HG02588 (cell line): ENCODE measurements around the gene UBE2S.
"Not testable (repeated sequence)": the region's sequence is repeated elsewhere in the genome, so short reads cannot be mapped to it uniquely, and the experiment has no call there.

Experiments used
- ATAC-seq: cut with Tn5 transposase; IDR thresholded peaks from one replicate; pipeline ENCODE4 v1.9.1; 2021; ENCODE audit warnings: mild to moderate bottlenecking, moderate library complexity; ENCODE audit not compliant: unreplicated experiment

UBE2S gene

GRCh38 chr19:55406826-55407549 lies 600 bp downstream of the UBE2S start:
- ATAC-seq, result no peak

DNA sequence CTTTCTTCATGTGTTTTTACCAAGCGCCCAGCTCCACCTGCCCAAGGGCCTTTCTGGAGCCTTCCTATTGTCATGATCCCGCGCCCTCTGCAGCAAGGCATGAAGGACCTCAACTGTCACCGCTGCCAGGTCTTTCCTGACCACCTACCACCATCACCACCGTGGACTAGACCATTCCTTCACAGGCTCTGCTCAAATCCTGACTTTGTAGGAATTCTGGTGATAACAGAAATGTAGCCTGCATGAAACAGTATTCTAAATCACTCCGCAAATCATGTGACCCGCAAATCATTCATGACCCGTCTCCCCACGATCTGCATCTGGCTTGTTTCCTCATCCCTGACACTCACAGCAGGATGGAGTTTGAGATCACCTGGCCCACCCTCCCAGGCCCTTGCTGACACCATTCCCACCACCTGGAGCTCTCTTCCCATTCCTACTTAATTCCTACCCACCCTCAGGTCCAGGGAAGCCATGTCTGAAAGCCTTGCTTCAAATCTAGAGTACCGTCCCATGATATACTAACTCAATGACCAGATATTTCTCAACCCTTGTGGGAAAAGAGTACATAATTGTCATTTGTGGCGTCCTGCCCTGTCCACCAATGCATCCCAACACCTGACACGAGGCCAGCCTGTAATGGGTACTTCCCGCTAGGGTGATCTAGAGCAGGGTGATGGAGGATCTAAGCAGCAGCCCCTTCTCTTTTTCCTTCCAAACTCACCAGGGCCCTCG lies 1.3 kb downstream of the UBE2S start:
- ATAC-seq, result no peak

- no peak for ATAC-seq
These were observed 1.9 kb downstream of the UBE2S start for GRCh38 chr19:55405638-55406037.

DNA sequence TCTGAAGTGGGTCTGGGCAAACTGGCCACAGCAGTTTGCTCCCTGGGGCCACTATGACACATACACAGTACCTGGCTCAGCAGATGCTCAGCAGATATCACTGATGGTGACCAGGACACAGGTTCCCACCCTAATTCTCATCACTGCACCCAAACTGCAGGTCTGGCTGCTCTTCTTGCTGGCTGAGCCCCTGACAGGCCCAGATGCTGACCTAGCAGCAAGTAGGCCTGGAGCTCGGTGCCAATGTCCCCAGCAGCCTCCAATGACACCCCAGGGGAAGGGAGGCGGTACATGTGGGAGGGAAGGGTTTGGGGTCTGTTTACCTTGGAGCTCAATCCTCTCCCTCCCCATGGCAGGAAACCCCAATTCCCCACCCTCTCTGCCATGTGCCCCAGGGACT lies 5.1 kb downstream of the UBE2S start:
- no peak for ATAC-seq

DNA sequence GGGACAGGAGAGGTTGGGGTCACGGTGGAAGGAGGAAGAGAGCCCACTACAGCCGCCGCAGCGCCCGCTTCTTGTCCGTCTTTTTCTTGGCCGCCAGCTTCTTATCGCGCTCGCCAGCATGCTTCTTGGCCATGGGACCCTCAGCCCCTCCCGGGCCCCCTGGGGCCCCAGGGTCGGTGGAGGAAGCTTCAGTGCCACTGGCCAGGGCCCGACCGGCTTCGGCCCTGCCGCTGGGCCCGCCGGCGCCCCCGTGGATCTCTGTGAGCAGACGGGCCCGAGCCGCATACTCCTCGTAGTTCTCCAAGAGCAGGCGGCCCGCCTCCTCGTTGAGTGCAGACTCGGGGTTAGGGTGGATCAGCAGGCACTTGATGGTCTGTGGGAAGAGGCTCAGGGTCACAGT lies 6.2 kb downstream of the UBE2S start:
- ATAC-seq, result not testable (repeated sequence)

DNA sequence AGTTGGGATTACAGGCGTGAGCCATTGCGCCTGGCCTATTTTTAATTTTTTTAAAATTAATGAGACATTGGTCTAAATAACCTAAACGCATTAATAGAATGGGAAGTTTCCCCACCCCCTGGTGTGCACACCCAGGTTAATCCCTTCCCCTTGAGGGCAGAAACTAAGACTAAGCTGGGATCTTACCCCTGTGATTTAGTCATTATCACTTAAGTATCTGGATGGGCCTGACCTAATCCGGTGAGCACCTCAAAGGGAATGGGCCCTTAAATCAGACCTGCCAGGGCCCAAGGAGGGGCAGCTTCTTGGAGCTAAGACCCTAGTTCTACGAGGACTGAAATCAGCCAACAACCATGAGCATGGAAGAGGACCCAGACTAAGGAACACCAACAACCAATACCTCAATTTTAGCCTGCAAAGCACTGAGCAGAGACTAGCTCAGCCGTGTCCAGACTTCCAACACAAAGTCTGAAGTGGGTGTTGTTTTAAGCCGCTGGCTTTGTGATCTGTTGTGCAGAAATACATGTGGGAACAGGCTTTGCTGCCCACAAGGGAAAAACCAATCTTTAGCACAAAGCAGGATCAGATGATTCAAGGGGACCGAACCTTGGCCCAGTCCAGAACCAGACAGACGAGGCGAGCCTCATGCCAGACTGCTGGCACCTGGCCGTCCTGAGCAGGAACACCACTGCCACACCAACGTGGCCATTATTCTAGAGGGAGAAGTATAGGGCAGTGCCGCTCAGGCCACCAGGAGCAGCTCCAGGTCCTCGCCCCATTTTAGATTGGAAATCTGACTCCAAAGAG lies 7.1 kb downstream of the UBE2S start:
- no peak for ATAC-seq

DNA sequence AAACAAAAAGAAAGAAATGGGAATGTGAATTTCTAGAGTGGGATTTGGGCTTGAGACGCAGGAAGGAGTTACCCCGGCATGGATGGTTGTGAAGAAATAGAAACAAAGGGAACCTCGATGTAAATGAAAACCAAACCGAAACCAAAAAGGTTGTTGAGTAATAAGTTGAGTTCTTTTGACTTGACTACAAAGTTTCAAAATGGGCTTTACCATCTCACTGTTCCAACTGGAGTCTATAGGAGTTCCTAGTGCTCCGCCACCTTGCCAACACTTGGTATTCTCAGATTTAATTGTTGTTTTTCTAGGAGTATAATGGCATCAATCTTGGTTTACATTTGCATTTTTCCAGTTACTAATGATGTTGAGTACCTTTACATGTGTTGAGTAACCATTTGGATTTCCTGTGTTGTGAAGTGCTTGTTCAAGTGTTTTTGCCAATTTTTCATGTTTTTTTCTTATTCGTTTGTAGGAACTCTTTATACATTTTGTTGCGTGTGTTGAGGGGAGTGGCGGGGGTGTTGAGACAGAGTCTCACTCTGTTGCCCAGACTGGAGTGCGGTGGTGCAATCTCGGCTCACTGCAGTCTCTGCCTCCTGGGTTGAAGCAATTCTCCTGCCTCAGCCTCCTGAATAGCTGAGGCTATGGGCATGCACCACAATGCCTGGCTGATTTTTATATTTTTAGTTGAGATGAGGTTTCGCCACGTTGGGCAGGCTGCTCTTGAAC lies 9.2 kb downstream of the UBE2S start:
- ATAC-seq, result no peak

DNA sequence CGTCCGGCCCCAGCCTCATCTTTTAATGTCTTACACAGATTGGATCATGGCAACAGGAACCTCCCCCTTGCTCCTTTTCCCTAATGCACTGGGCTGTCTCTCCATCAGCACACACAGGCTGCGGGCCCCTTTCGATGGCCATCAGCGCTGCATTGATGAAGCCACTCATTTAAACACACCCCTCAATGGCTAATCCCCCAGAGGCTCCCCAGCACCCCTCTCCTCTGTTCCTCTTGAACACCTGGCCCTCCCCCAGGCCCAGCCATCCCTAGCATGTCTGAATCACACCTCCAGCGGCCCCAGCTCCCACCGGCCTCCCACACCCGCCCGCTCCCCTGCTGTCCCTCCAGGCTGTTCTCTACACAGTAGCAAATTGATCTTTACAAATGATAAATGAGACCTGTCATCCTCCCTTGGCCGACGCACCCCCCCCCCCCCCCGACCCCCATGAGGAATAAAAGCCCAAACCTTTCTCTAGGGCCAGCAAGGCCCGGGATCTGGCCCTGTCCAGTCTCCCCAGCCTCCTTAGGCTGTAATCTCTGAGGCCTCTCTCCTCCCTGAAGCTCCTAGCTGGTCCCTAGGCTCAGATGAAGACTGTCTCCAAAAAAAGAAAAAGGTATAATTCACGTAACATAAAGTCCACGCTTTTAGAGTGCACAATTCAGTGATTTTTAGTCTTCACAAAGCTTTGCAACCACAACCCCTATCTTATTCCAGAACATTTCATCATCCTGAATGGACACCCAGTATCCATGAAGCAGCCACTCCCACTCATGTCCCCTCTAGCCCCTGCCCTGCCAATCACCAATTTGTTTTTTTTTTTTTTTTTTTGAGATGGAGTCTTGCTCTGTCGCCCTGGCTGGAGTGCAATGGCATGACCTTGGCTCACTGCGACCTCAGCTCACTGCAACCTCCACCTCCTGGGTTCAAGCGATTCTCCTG lies 14.5 kb downstream of the UBE2S start:
- no peak for ATAC-seq

GRCh38 chr19:55391702-55392615 lies 15.6 kb downstream of the UBE2S start:
- no peak for ATAC-seq

DNA sequence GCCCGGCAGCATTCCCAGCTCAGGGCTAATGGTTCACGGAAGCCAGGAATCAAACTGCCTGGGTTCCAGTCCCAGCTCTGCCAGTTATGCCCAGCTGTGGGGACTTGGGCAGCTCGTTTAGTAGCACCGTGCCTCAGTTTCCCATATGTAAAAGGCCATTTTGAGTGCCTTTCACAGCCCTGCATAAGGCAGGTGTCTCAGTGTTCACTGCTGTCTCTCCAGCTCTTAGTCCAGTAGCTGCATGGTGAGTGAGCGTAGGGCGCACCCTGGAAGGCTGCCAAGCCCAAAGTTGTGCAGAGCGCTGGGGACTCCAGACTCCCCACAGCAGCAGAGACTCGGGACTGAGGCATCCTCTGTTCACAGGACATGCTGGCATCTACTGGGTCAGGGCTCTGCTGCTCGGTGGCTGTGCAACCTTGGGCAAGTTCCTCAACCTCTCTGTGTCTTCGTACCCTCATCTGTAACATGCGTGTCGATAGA lies 16.4 kb downstream of the UBE2S start:
- no peak for ATAC-seq

GRCh38 chr19:55390461-55390880 lies 17.1 kb downstream of the UBE2S start:
- ATAC-seq, result no peak

- ATAC-seq, result no peak
These were observed 17.9 kb downstream of the UBE2S start for GRCh38 chr19:55389386-55390317.

DNA sequence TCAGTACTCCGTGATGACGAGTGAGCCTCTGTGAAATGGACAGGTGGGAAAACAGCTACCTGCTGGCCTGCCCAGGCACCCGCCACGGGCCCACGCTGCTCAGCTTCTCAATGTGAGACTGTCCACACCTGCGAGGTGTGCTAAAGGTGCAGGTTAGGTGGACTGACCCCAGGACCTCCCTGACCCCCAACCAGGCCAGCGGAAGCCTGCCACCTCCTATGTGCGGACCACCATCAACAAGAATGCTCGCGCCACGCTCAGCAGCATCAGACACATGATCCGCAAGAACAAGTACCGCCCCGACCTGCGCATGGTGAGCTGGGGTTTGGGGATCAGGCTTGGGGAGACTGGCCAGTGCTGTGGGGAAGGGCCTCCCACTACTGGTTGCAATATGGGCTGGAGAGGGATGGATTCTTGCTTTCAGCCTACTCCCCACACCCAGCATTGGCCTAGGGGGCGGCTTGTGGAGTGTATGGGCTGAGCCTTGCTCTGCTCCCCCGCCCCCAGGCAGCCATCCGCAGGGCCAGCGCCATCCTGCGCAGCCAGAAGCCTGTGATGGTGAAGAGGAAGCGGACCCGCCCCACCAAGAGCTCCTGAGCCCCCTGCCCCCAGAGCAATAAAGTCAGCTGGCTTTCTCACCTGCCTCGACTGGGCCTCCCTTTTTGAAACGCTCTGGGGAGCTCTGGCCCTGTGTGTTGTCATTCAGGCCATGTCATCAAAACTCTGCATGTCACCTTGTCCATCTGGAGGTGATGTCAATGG lies 19.7 kb downstream of the UBE2S start:
- no peak for ATAC-seq

GRCh38 chr19:55386493-55386971 lies 21.1 kb downstream of the UBE2S start:
- no peak for ATAC-seq

GRCh38 chr19:55385724-55386492 lies 21.7 kb downstream of the UBE2S start, which contains the start of gene RPL28:
Gene RPL28 (plus strand): TSS chr19:55385932. CDS start chr19:55386358, 426 bp downstream.
- ATAC-seq, result peak; percentile 61
